GM18870 (cell line): ENCODE results near the gene FCHSD1.

ENCODE experiments used
- ATAC-seq: cut with Tn5 transposase; IDR thresholded peaks from one replicate; pipeline ENCODE4 v1.9.1; 2021; ENCODE audit warnings: moderate library complexity; ENCODE audit not compliant: unreplicated experiment

The FCHSD1 gene

GRCh38 chr5:141650851-141651727 is at the start of gene FCHSD1:
FCHSD1 (minus strand) TSS chr5:141651418; CDS start chr5:141651368, 50 bp downstream.
- ATAC-seq = peak; percentile 78

- no peak for ATAC-seq
Observed at GRCh38 chr5:141697586-141697985, 46.4 kb upstream of the FCHSD1 start.

- ATAC-seq = no peak
Observed at GRCh38 chr5:141696431-141696830, 45.2 kb upstream of the FCHSD1 start.

- ATAC-seq = no peak
Observed at GRCh38 chr5:141695627-141696215, 44.5 kb upstream of the FCHSD1 start.

- ATAC-seq = no peak
Observed at GRCh38 chr5:141694479-141694878, 43.3 kb upstream of the FCHSD1 start.

- no peak for ATAC-seq
Observed at GRCh38 chr5:141692919-141693725, 41.9 kb upstream of the FCHSD1 start.

- no peak for ATAC-seq
Observed at GRCh38 chr5:141692533-141692888, 41.3 kb upstream of the FCHSD1 start.

GRCh38 chr5:141691867-141692532 is 40.8 kb upstream of the FCHSD1 start:
- peak; percentile 72 for ATAC-seq

GRCh38 chr5:141691286-141691866 is 40.2 kb upstream of the FCHSD1 start:
- no peak for ATAC-seq

GRCh38 chr5:141686648-141687416 is 35.6 kb upstream of the FCHSD1 start:
- no peak for ATAC-seq

- ATAC-seq = no peak
Observed at GRCh38 chr5:141685591-141685990, 34.4 kb upstream of the FCHSD1 start.

- ATAC-seq = no peak
Observed at GRCh38 chr5:141683596-141684141, 32.5 kb upstream of the FCHSD1 start.

GRCh38 chr5:141681695-141682641 is 30.8 kb upstream of the FCHSD1 start, which contains the start of gene ARAP3:
ARAP3 (minus strand) TSS chr5:141682230; CDS start chr5:141680486, 1,744 bp downstream.
- ATAC-seq = no peak

- ATAC-seq = no peak
Observed at GRCh38 chr5:141681295-141681694, 30.1 kb upstream of the FCHSD1 start.

- ATAC-seq = no peak
Observed at GRCh38 chr5:141680751-141681201, 29.6 kb upstream of the FCHSD1 start.

GRCh38 chr5:141680178-141680577 is 29.0 kb upstream of the FCHSD1 start:
- ATAC-seq = no peak

GRCh38 chr5:141677415-141677814 is 26.2 kb upstream of the FCHSD1 start:
- ATAC-seq = no peak

- no peak for ATAC-seq
Observed at GRCh38 chr5:141675672-141676071, 24.5 kb upstream of the FCHSD1 start.
